GM12875 (cell line): ENCODE measurements around the gene UIMC1.

Source experiments
- H3K4me3 ChIP-seq: one replicate; pipeline ENCODE4 v1.5.1; 2011; ENCODE audit warnings: low read depth, low read length, control low read depth
- TF ChIP-seq, protein P1 (sequence below): IDR thresholded peaks from 2 replicates; pipeline ENCODE4 v1.5.1; 2011; ENCODE audit warnings: low read depth, mild to moderate bottlenecking, control low read depth, inconsistent platforms, low read length, moderate library complexity, borderline replicate concordance; ENCODE audit not compliant: insufficient read depth

UIMC1 gene

DNA sequence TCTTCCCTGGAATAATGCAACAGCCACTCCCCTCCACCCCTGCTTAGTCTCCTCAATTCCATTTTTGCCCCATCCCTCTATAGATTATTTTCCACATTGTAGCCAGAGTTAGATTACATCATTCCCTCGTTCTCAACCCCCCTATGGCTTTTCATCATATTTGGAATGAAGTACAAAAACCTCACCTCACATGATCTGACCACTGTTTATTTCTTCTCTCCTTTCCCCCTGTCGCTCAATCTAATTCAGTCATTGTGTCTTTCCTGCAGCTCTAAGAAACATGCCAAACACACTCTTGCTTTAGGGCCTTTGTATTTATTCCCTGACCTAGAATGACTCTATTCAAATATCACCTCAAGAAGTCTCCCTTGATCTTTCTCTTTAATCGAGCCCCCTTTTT lies 84.9 kb downstream of the UIMC1 start:
- no peak overlapping the region for H3K4me3 ChIP-seq
- TF ChIP-seq, protein P1, sequence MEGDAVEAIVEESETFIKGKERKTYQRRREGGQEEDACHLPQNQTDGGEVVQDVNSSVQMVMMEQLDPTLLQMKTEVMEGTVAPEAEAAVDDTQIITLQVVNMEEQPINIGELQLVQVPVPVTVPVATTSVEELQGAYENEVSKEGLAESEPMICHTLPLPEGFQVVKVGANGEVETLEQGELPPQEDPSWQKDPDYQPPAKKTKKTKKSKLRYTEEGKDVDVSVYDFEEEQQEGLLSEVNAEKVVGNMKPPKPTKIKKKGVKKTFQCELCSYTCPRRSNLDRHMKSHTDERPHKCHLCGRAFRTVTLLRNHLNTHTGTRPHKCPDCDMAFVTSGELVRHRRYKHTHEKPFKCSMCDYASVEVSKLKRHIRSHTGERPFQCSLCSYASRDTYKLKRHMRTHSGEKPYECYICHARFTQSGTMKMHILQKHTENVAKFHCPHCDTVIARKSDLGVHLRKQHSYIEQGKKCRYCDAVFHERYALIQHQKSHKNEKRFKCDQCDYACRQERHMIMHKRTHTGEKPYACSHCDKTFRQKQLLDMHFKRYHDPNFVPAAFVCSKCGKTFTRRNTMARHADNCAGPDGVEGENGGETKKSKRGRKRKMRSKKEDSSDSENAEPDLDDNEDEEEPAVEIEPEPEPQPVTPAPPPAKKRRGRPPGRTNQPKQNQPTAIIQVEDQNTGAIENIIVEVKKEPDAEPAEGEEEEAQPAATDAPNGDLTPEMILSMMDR = no peak

GRCh38 chr5:176918613-176919012 lies 88.0 kb downstream of the UIMC1 start:
- no peak overlapping the region for H3K4me3 ChIP-seq

GRCh38 chr5:176916337-176916736 lies 90.2 kb downstream of the UIMC1 start:
- TF ChIP-seq, protein P1 = no peak
- H3K4me3 ChIP-seq = no peak overlapping the region

More at GRCh38 chr5:176918613-176919012, 88.0 kb downstream of the UIMC1 start:
- TF ChIP-seq, protein P1 = no peak

- H3K4me3 ChIP-seq = no peak overlapping the region
- TF ChIP-seq, protein P1 = no peak
These were observed 90.7 kb downstream of the UIMC1 start for GRCh38 chr5:176915906-176916305.

DNA sequence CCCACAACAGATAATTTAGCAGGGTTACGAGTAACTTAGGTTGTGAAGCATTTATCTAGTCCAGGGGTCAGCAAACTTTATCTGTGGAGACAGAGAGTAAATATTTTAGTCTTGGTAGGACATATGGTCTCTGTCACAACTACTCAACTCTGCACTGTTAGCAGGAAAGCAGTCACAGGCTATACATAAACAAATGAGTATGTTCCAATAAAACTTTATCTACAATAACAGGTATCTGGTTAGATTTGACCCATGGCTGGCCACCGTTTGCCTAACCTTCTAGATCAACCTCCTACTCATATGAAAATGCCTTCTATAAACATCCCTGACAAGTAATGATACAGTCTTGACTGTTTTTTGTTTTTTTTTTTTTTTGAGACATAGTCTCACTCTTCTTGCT lies 94.5 kb downstream of the UIMC1 start:
- TF ChIP-seq, protein P1 = no peak
- no peak overlapping the region for H3K4me3 ChIP-seq

GRCh38 chr5:176908675-176909368 lies 97.8 kb downstream of the UIMC1 start:
- TF ChIP-seq, protein P1 = no peak
- H3K4me3 ChIP-seq = no peak overlapping the region

- TF ChIP-seq, protein P1 = no peak
These were observed 99.8 kb downstream of the UIMC1 start for GRCh38 chr5:176906796-176907195.

More at GRCh38 chr5:176906796-176907195, 99.8 kb downstream of the UIMC1 start:
- H3K4me3 ChIP-seq = no peak overlapping the region
